GM13976 (cell line): ENCODE measurements around the gene PFDN5.
A peak's percentile ranks its signal among the peaks of the same experiment; 100 is the strongest.

ENCODE experiments used
- DNase-seq: peaks from one replicate; pipeline ENCODE4 v3.0.0; 2012; ENCODE audit warnings: low spot score
- in situ Hi-C: fragments of 300-500 bp; cut with MboI; formaldehyde crosslinking; loops from one replicate; pipeline ENCODE4 v1.12.0; 2022; ENCODE audit warnings: low sequenced_read_pairs, mixed read lengths, inconsistent platforms; ENCODE audit not compliant: unreplicated experiment
- TF ChIP-seq, protein P1 (sequence below): IDR thresholded peaks from 2 replicates; pipeline ENCODE4 v1.5.1; 2012; ENCODE audit warnings: borderline replicate concordance, mild to moderate bottlenecking; ENCODE audit not compliant: insufficient read depth; ENCODE audit errors: extremely low read depth, missing control alignments, control extremely low read depth

The PFDN5 gene

DNA sequence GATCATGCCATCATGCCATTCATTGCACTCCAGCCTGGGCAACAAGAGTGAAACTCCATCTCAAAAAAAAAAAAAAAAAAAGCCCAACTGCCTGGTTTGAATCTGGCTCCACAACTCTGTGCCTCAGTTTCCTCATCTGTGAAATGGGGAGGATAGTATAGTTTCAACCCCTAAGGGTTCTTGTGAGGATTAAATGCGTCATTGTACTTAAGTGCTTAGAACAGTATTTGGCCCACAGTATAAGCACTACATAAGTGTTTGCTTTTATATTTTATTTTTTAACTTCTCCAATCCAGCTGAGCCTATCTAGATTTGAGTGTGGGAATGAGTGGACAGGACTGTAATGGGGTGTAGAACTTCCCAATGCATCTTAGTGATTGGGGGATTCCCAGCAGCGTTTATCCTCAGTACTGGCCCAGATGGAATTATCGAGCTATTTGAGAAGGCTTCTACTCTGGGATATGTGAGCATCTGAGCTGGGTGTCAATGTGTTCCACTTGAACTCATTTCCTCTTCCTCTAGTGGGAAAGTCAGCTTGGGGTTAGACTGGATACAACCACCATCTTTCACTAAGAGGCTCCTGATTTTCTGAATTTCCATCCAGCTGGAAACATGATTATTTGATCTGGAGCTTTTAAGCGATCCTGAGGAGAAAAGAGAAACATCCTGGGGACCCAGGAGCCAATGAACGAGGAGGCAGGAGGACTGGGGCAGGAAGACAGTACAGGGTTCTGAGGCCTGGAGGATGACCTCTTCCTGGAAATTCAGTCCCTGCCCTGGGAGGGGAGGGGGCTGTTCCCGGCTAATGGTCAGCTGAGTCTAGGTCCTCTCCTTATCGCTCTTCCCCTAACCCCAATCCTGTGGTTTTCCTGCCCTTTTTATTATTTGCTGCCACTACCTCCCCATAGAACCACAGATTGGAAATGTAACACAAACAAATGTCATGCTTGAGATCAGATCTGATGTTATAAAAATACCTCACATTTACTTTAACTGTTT, 36.5 kb upstream of the PFDN5 start:
- no peak for DNase-seq
- in situ Hi-C loops, result no loop called here
- TF ChIP-seq, protein P1, sequence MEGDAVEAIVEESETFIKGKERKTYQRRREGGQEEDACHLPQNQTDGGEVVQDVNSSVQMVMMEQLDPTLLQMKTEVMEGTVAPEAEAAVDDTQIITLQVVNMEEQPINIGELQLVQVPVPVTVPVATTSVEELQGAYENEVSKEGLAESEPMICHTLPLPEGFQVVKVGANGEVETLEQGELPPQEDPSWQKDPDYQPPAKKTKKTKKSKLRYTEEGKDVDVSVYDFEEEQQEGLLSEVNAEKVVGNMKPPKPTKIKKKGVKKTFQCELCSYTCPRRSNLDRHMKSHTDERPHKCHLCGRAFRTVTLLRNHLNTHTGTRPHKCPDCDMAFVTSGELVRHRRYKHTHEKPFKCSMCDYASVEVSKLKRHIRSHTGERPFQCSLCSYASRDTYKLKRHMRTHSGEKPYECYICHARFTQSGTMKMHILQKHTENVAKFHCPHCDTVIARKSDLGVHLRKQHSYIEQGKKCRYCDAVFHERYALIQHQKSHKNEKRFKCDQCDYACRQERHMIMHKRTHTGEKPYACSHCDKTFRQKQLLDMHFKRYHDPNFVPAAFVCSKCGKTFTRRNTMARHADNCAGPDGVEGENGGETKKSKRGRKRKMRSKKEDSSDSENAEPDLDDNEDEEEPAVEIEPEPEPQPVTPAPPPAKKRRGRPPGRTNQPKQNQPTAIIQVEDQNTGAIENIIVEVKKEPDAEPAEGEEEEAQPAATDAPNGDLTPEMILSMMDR, result no peak

DNA sequence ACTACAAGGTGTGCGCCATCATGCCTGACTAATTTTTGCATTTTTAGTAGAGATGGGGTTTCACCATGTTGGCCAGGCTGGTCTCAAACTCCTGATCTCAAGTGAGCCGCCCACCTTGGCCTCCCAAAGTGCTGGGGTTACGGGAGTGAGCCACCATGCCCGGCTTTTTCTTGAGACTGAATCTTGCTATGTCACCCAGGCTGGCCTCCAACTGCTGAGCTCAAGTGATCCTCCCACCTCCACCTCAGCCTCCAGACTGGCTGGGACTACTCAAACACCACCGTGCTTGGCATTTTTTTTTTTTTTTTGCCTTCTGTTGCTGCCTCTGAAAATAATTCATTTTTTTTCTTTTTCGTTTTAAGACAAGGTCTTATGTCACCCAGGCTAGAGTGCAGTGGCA, 35.5 kb upstream of the PFDN5 start:
- TF ChIP-seq, protein P1, result no peak
- DNase-seq, result no peak
- in situ Hi-C loops, result no loop called here

DNA sequence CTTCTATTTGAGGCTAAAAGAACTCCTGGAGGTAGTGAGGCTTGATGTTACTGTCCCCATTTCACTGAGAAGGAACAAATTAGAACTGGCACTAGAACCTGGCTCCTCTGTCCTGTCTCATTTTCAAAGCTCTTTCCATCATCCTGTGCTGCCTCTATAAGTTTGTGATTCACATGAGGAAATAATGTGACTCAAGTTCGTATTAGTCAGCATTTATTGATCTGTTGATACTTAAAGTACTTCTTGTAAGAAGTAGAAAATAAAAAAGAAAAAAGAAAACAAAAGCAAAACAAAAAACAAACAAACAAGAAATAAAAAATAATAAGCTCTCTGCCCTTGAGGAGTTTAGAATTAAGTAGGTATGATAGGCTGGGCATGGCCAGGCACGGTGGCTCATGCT, 29.6 kb upstream of the PFDN5 start:
- TF ChIP-seq, protein P1, result no peak
- in situ Hi-C loops, result no loop called here

DNA sequence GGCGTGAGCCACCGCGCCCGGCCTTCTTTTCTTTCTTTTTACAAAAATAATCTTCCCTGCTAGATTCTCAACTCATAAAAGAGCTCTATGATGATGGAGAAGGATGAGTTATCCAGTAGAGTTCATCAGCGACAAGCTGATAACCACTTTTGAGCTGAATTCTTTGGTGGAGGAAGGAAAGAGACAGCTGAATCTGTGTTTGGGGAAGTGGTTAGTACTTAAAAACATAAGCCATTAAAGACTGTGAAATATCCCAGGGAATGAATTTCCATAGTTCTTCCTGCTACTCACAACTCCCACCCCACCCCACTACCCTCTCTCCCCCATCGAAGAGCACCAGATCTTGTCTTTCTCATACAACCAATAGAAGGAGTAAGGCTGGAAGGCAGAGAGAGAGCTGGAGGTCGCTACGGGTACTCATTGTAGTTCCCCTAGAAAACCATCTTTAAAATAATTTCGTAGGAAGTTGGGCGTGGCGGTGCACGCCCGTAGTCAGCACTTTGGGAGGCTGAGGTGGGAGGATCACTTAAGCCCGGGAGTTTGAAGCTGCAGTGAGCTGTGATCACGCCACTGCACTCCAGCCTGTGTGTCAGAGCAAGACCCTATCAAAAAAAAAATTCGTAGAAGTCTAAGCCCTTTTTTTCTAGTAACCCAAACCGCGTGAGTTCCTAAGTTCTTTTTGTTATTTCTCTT, 27.9 kb upstream of the PFDN5 start:
- DNase-seq, result no peak
- in situ Hi-C loops, result no loop called here
- TF ChIP-seq, protein P1, result no peak

More for the DNA sequence above, 29.6 kb upstream of the PFDN5 start:
- DNase-seq, result no peak

DNA sequence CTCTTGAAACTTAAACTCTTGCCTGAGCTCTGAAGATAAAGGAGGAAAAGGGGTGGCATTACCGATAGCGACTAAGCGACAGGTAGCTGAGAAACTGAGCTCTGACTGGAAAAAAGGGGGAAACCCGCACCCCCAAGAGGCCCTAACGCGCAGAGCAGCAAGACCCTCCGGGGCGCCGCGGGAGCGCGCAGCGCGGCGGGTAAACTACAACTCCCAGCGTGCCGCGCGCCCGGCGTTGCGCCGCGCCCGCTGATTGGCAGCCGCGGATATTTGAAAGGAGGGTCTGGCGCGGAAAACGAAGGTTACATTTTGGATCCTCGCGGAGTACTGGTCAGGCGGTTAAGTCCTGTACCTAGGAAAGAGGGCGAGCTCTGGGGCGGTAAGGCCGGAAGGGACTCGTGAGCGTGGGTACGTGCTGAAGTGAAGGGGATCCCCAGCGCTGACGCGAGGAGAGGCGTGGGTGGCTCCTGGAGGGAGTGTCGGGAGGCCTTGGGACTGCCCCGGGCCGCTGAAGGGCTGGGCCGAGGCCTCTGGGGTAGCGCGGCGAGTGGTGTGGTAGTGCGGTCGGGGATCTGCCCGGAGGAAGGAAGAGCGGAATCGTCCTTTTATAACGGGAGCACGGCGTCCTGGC, 27.2 kb upstream of the PFDN5 start, which contains the start of gene ESPL1:
Gene ESPL1 (plus strand): TSS at position 301 of the 631 bp plus-strand sequence. CDS start 468 bp downstream, outside the sequence.
- in situ Hi-C loops, result no loop called here
- peak; percentile 94 for DNase-seq
- TF ChIP-seq, protein P1, result no peak
